CD4-positive, alpha-beta T cell treated with Interleukin-21 for 1 hour (primary cell): ENCODE results near the gene CYP4Z1.
"Not testable (repeated sequence)": the region's sequence is repeated elsewhere in the genome, so short reads cannot be mapped to it uniquely, and the experiment has no call there.

ENCODE experiments used
- DNase-seq: peaks from one replicate; pipeline ENCODE4 v3.0.0-alpha.2; 2020

Gene CYP4Z1

DNA sequence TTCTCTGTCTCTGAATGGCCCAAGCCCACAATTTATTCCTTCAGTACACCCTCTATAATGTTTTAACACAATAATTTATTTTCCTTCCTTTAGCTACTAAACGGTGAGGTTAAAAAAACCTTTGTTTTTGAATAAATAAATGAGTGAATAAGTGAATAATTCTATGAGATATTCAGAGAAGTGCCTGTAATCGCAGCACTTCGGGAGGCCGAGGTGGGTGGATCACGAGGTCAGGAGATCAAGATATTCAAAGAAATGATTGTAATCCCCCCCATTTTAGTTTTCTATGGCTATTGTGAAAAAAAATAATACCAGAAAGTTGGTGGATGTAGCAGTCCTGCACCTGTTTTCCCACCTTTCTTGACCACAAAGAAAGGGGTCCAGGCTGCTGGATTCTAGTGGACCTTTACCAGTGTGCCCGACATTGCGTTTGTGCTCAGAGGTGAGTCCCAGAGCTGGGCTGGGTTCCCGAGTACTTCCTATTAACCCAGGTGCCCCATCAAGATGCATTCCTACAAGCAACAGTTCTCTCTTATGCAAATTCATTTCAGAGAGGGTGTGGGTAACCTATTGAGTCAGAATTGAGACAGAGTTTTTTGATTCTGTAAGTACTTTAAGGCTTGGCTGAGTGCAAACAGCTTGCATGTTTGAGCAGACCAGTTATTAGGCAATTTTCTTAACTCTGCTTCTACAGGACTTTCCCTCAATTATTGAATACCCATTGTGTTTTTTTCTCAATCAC, 62.6 kb downstream of the CYP4Z1 start:
- DNase-seq = not testable (repeated sequence)

DNA sequence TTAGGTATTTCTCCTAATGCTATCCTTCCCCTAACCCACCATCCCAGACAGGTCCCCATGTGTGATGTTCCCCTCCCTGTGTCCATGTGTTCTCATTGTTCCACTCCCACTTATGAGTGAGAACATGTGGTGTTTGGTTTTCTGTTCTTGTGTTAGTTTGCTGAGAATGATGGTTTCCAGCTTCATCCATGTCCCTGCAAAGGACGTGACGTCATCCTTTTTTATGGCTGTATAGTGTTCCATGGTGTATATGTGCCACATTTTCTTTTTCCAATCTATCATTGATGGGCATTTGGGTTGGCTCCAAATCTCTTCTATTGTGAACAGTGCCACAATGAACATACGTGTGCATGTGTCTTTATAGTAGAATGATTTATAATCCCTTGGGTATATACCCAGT, 65.6 kb downstream of the CYP4Z1 start:
- not testable (repeated sequence) for DNase-seq

DNA sequence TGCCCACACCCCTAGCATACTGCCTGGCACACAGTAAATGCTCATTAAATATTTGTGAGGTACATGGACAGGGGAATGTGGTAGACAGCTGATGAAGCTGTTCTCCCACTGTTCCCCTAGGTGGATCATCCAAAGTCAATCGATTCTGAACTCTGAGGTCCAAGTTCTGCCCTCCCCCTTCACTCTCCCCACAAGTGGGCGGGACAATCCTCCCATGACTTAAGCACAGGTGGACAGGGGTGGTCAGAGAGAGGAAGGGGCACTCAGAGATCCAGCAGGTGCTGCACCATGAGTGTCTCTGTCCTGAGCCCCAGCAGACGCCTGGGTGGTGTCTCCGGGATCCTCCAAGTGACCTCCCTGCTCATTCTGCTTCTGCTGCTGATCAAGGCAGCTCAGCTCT, 70.2 kb downstream of the CYP4Z1 start, which contains the start of gene CYP4A22:
Gene CYP4A22 (plus strand): TSS at position 244 of the 400 bp plus-strand sequence. CDS start 45 bp downstream, at position 289.
- DNase-seq = no peak

DNA sequence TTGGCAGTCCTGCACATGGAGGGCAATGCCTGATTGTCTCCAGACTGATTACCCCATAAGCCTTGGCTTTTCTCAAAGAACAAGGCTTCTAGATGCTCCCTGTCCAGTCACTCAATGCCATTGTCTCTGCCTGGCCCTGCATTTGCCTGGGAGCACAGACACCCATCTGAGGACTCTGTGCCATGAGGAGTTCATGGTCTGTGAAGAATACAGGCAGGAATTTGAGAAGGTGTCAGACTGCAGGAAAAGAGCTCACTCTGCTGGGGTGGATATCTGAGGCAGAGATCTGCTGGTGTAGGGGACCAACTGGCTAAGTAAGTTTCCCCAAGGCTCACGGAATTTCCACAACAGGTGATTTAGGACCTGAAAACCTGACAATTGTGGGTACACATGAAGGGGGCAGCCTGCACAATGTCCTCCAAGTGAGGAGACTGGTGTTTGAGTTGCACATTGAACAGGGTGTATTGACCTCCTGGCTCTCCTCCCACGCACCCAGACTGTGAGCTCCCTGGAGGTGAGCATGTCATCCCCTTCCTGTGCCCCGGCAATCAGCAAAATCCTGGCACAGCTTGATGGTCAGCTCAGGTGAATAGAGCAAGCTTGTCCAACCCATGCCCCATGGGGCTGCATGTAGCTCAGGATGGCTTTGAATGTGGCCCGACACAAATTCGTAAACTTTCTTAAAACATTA, 71.0 kb downstream of the CYP4Z1 start:
- DNase-seq = no peak

DNA sequence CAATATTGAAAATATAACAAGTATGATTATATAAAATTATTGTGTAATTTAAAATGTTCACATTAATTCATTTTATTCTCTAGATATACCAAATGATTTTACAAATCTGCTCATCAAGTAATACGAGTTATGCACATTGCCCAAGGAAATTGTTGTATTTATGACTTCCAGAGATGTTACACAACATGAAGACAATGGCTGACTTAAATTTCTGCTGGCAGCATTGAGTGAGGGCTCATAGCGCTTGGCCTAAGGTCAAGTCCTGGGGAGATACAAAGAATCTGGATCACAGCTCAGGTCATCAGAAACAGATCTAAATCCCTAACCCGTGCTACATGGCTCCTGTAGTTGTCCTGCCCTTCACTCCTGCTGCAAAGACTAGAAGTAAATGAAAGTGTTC, 73.3 kb downstream of the CYP4Z1 start:
- DNase-seq = not testable (repeated sequence)

DNA sequence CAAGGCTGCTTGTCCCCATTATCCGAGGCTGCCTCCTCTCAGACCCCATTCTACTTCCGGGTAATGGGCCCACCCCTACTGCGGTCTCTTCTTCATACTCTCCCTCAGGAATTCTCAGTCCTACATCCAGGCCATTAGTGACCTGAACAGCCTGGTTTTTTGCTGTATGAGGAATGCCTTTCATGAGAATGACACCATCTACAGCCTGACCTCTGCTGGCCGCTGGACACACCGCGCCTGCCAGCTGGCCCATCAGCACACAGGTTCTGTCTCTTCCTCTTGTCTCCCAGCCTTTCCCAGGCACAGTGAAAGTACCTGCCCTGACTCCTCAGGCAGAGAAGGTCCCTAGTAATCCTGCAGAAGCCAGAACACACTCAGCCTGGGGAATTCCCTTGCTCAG, 76.6 kb downstream of the CYP4Z1 start:
- not testable (repeated sequence) for DNase-seq

DNA sequence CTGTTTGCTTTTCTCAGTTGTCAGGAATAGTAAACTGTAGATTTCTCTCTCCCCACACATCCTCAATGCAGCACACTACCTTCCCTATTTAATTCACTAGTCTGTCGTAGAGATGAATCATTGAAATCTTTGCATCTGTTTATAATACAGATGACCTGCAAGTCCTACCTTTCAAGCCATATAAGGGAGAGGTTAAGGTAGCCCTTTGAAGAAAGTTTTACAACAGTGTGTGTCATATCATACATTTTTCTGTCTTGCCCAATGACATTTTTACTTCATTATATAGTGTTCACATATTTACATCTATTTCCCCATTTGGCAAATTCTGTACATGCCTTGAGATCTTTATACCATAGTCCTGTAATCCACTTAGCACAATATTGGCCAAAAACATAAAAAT, 79.5 kb downstream of the CYP4Z1 start:
- not testable (repeated sequence) for DNase-seq

DNA sequence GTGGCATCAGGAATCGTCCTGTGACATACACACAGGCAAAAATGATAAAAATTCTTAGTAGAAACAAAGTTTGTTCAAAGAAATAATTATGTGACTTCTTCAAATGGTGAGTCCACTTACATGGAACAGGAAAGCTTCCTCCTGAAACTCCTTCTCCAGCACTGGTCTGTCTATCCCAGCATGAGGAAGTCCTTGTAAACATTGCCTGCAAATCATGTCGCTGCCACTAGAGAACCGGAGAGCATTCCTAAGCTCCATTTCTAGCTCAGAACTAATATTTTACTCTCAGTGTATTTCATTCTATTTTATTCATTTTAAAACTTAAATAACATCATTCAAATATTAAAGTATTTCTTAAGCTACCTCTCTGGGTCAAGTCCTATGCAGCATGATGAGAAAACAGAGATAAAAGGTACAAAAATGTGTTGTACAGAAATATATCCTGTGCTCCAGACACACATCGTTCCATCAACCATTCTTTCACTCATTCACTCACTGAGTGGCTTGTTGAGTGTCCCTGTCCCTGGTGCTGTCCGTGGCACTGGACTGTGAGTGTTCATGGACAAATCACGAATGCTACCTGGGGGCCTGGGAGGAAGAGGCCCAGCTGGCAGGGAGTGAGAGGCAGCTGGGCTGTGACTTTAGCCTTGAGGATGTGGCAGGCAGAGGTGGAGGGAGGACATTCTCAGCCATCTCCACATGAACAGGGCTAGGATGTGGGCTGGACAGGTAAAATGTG, 80.2 kb downstream of the CYP4Z1 start:
- no peak for DNase-seq

DNA sequence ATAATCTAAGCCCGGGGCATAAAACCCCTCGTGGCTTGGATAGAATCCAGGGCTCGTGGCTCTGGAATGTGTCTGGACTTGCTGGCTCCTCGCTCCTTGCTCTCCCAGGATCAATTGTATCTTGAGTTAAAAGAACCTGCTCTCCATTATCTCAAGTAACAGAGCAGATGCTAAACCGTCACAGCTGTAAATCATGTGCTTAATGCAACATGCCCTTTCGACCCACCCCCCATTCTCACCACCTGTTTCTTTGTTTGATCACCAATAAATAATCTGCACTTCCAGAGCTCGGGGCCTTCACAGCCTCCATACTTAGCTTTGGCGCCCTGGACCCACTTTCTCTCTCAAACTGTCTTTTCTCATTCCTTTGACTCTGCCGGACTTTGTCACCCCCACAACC, 82.1 kb downstream of the CYP4Z1 start:
- not testable (repeated sequence) for DNase-seq

DNA sequence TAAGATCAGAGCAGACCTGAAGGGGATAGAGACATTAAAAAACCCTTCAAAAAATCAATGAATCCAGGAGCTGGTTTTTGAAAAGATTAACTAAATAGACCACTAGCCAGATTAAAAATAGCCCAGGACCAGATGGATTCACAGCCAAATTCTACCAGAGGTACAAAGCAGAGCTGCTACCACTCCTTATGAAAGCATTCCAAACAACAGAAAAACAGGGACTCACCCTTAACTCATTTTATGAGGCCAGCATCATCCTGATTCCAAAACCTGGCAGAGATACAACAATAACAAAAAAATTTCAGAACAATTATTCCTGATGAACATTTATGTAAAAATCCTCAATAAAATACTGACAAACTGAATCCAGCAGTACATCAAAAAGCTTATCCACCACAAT, 89.4 kb downstream of the CYP4Z1 start:
- DNase-seq = not testable (repeated sequence)

DNA sequence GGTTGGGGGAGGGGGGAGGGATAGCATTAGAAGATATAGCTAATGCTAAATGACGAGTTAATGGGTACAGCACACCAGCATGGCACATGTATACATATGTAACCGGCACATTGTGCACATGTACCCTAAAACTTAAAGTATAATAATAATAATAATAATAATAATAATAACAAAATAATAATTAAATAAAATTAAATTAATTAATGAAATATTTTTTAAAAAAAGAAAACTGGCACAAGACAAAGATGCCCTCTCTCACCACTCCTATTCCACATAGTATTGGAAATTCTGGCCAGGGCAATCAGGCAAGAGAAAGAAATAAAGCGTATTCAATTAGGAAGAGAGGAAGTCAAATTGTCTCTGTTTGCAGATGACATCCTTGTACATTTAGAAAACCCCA, 90.9 kb downstream of the CYP4Z1 start:
- DNase-seq = not testable (repeated sequence)

DNA sequence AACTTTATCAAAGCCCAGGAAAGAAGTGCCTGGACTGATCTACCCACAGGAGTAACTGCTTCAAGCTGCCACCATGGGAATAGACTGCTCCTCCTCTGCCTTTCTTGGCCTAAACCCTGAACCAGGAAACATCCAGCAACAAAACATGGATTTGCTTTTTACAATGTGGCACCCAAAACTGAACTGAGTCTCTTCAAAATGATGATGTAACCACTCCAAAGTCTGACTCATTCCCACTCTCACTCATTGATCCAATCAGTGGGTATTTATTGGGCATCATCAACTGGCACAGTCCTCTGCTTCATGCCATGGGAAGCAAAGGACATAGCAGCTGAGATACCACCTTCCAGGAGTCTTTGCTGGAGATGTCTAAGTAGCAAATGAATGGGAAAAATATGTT, 93.7 kb downstream of the CYP4Z1 start:
- no peak for DNase-seq

DNA sequence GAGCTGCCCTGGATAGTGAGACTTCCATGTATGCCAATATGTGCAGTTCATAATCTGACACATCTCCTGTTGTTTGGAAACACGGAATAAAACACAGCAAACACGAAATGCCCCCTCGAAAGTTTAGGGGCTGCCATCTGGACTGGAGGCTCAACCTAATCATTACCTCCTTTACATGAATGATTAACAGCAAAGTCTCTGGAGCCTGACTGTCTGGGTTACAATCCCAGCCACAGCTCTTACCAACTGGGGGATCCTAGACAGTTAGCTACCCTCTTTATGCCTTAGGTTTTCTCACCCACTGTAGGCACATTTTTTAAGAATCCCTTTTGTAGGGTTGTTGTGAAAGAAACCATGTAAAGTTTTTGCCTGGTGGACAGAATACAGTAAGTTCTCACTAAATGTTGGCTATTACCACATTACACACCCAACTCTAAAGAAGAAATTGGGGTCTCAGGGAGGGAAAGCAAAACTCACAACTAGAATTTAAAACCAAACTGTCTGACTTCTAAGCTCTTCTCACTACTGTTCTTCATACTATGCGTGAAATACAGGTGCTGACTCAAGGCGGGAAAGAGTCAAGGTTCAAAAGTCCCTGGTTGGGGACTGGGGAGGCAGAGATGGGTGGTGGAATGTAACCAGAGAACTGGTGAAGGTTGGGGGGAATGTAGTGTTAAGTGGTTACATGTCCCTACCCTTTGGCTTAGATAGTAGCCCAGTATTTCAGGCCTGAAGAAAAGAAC, 94.4 kb downstream of the CYP4Z1 start:
- no peak for DNase-seq

DNA sequence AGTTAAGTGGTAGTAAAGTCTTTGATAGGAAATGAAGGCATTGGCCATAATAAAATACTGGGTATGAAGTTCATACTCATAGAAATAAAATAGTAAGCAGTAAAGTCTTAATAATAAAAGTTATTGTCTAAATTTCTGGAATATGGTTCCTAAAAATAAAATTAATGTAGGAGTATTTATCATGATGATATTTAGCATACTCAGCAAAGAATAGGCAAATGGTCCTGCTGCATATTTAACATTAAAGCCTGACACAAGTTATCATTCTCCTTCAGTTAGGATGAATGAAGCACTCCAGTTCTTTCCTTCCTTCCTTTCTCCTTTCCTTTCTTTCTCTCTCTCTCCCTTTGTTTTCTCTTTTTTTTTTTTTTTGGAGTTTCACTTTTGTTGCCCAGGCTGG, 97.5 kb downstream of the CYP4Z1 start:
- DNase-seq = no peak
